Kidney epithelial cell (primary cell): ENCODE results near the gene MUC4. TPM values are rescaled to one million over a fixed set of nuclear protein-coding genes. Genes with fewer than 3 reads are reported as not detected.

Experiments used
- DNase-seq: peaks from one replicate; pipeline ENCODE4 v3.0.0-alpha.2; 2010; ENCODE audit warnings: low read depth
- H3K27me3 ChIP-seq: 2 replicates; pipeline ENCODE4 v1.6.0; 2011; ENCODE audit warnings: low read length; ENCODE audit not compliant: control insufficient read depth, insufficient read depth
- H3K36me3 ChIP-seq: 2 replicates; pipeline ENCODE4 v1.5.1; 2011; ENCODE audit warnings: low read length; ENCODE audit not compliant: control insufficient read depth, insufficient read depth
- H3K4me3 ChIP-seq: 2 replicates; pipeline ENCODE4 v1.5.1; 2011; ENCODE audit warnings: low read depth, mild to moderate bottlenecking, control low read depth, low read length
- total RNA-seq: library from RNA; depleted of rRNA; stranded (reverse); fragments of >200 nt; gene quantifications from 2 replicates; pipeline ENCODE4 v1.2.3, GENCODE V29; 2015
- TF ChIP-seq, protein P1 (sequence below): IDR thresholded peaks from 2 replicates; pipeline ENCODE4 v1.5.1; 2011; ENCODE audit warnings: mild to moderate bottlenecking, moderate library complexity, low read length, control low read depth, inconsistent platforms; ENCODE audit not compliant: insufficient read depth, poor library complexity, severe bottlenecking

MUC4 gene
- total RNA-seq, 1 donor from 2014 or later: 6.9 TPM

DNA sequence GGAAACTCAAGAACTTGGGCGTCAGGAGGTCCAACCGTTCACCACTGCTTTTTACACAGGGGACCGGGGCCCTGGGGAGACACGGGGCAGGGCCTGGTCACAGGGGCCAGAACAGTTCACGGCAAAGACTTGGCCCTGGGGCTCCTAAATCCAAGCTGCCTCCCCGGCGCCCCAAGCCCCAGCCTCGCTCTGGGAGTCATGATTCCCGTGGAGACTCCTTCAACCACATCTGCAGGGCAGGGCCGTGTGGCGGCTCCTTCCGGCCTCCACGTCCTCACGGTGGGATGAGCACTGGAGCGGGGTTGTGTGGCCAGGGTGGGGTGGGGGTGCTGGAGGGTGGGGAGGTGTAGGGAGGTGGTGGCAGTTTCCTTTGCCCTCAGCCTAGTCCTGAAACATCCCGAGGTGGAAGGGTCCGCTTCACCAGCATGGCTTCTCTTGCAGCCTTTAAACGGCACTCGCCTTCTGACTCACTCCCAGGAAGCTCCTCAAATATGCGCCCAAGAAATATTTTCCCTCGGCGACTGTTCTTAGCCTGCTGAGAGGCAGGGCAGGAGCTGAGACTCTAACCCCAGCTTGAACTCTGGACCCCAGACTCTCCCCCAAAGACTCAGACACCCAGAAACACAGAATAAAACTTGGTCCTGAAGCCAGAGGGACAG, 1.8 kb downstream of the MUC4 start:
- no peak overlapping the region for H3K4me3 ChIP-seq
- no peak for DNase-seq
- H3K36me3 ChIP-seq: no peaks in the 10 kb centered on the region
- TF ChIP-seq, protein P1, sequence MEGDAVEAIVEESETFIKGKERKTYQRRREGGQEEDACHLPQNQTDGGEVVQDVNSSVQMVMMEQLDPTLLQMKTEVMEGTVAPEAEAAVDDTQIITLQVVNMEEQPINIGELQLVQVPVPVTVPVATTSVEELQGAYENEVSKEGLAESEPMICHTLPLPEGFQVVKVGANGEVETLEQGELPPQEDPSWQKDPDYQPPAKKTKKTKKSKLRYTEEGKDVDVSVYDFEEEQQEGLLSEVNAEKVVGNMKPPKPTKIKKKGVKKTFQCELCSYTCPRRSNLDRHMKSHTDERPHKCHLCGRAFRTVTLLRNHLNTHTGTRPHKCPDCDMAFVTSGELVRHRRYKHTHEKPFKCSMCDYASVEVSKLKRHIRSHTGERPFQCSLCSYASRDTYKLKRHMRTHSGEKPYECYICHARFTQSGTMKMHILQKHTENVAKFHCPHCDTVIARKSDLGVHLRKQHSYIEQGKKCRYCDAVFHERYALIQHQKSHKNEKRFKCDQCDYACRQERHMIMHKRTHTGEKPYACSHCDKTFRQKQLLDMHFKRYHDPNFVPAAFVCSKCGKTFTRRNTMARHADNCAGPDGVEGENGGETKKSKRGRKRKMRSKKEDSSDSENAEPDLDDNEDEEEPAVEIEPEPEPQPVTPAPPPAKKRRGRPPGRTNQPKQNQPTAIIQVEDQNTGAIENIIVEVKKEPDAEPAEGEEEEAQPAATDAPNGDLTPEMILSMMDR: no peak
- H3K27me3 ChIP-seq: peaks cover 10% of the 10 kb centered on the region

DNA sequence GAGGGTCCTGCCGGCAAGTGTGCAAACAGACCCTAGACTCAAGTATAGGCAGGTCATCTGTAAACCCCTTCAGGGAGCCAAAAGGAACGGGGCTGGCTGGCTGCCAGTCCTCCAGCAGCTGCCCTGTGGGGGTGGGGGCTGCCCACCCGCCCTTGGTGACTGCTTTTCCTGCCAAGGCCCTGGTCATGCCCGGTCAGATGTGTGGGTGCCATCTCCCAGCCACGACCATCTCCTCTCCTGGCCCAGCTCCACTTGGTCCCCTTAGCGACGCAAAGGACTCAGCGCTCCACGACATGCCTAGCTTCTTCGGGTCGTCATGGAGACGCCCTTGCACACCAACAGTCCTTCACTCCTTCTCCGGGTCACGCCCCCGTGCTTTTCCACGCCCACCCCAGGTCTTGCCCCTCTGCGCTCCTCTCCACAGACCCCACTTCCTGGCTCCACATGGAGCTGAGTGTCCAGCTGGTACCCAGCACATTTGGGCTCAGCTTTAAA, 2.4 kb downstream of the MUC4 start:
- no peak for DNase-seq
- H3K27me3 ChIP-seq: peaks cover 10% of the 10 kb centered on the region
- TF ChIP-seq, protein P1: no peak
- no peak overlapping the region for H3K4me3 ChIP-seq
- no peaks in the 10 kb centered on the region for H3K36me3 ChIP-seq

DNA sequence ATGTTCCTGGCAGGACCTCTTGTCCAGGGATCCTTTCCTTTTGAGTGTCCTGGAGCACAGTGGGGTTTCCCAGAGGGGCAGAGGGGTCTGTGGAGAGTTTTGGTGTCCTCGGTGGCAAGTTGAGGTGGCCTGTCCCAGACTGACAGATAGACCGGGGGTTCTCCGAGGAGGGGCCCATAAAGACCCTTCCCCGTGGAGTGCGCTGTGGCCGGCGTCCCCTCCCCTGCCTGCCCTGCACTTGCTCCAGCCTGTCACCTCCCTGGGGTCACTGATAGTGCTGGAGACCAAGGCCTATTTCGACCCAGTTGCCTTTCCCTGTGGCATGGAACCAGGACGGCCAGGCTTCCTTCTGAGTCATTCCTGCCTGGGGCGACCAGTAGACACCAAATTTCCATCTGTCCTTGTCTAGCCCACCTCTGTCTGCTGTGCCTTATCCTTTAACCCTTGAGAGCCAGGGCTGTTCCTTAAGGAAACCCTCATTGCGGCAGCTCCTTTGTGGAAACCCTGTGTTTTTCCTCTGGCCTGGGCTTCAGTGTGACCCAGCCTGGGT, 2.9 kb downstream of the MUC4 start:
- peaks cover 13% of the 10 kb centered on the region for H3K27me3 ChIP-seq
- TF ChIP-seq, protein P1: no peak
- DNase-seq: no peak

DNA sequence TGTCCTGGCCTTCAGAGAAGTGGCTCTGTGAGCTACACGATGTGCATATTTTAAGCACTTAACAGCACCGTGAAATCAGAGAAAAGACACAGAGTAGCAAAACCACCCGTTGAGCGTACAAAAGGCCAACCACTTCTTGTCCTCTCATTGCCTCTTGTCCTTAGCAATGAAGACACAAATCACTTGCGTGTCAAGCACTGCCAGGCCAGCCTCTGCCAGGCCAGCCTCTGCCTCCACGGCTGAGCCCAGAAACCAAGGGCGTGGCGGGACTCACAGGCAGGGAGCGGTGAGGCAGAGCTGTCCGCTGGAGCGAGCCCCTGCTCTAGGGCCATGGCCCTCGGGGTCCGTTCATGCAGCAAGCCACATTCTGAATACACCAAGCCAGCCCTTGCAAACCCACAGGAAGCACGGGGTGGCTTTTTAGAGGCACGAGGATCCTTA, 4.0 kb downstream of the MUC4 start:
- H3K4me3 ChIP-seq: no peak overlapping the region
- TF ChIP-seq, protein P1: no peak
- peaks cover 15% of the 10 kb centered on the region for H3K27me3 ChIP-seq

More for the DNA sequence above, 2.9 kb downstream of the MUC4 start:
- H3K36me3 ChIP-seq: no peaks in the 10 kb centered on the region
- H3K4me3 ChIP-seq: no peak overlapping the region

DNA sequence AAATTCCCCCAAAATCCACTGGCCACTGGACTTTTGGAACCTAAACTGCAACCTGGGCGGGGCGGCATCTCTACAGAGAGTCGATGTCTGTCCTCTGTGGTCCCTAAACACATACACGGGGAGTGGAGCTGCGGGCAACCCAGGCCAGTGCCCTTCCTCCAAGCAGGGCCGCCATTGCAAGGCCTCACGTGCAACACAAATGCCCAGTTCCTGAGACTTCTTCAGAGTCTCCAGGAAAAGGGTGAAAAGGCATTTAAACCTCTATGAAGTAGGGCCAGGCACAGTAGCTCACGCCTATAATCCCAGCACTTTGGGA, 4.9 kb downstream of the MUC4 start:
- TF ChIP-seq, protein P1: no peak
- no peaks in the 10 kb centered on the region for H3K36me3 ChIP-seq
- H3K27me3 ChIP-seq: peaks cover 19% of the 10 kb centered on the region
- no peak for DNase-seq
- H3K4me3 ChIP-seq: no peak overlapping the region

More for the DNA sequence above, 4.0 kb downstream of the MUC4 start:
- no peak for DNase-seq
- H3K36me3 ChIP-seq: no peaks in the 10 kb centered on the region
